GM18861 (cell line): ENCODE results near the gene PTGIR.

Experiments
- ATAC-seq: cut with Tn5 transposase; IDR thresholded peaks from one replicate; pipeline ENCODE4 v1.9.1; 2021; ENCODE audit not compliant: unreplicated experiment

PTGIR gene

GRCh38 chr19:46616631-46617322, 8.1 kb downstream of the PTGIR start:
- ATAC-seq: no peak

- ATAC-seq: no peak
Measured at GRCh38 chr19:46615966-46616365, 8.9 kb downstream of the PTGIR start.

- no peak for ATAC-seq
Measured at GRCh38 chr19:46614114-46614722, 10.7 kb downstream of the PTGIR start.

GRCh38 chr19:46613525-46613924, 11.4 kb downstream of the PTGIR start:
- ATAC-seq: no peak

- ATAC-seq: no peak
Measured at GRCh38 chr19:46611776-46612175, 13.1 kb downstream of the PTGIR start.

- no peak for ATAC-seq
Measured at GRCh38 chr19:46610851-46611770, 13.8 kb downstream of the PTGIR start.

GRCh38 chr19:46610413-46610775, 14.5 kb downstream of the PTGIR start:
- ATAC-seq: no peak

GRCh38 chr19:46609511-46610412, 15.1 kb downstream of the PTGIR start:
- no peak for ATAC-seq

GRCh38 chr19:46608581-46609345, 16.1 kb downstream of the PTGIR start:
- no peak for ATAC-seq

GRCh38 chr19:46608178-46608577, 16.7 kb downstream of the PTGIR start:
- no peak for ATAC-seq

GRCh38 chr19:46607448-46607841, 17.4 kb downstream of the PTGIR start:
- no peak for ATAC-seq

- no peak for ATAC-seq
Measured at GRCh38 chr19:46606681-46607447, 18.0 kb downstream of the PTGIR start.

- no peak for ATAC-seq
Measured at GRCh38 chr19:46606019-46606418, 18.9 kb downstream of the PTGIR start.

- ATAC-seq: no peak
Measured at GRCh38 chr19:46605356-46605821, 19.5 kb downstream of the PTGIR start.

GRCh38 chr19:46604781-46605355, 20.0 kb downstream of the PTGIR start:
- ATAC-seq: no peak

- ATAC-seq: no peak
Measured at GRCh38 chr19:46603752-46604231, 21.1 kb downstream of the PTGIR start.

- no peak for ATAC-seq
Measured at GRCh38 chr19:46603195-46603637, 21.7 kb downstream of the PTGIR start.

GRCh38 chr19:46602392-46603194, 22.3 kb downstream of the PTGIR start:
- ATAC-seq: no peak
